A673 (cell line): ENCODE measurements around the gene C20orf202. TPM values are rescaled to one million over a fixed set of nuclear protein-coding genes. Genes with fewer than 3 reads are reported as not detected.

Experiments
- BruUV-seq: library from RNA; stranded (reverse); fragments of 400-500 nt; replicated peaks from 2 replicates; lab custom pipeline; 2021; lab: Mats Ljungman, UMichigan
- CTCF ChIA-PET: fragments of 300-600 bp; sonication (Branson Sonifier 250); formaldehyde crosslinking; loops from one replicate; lab custom pipeline; 2022; ENCODE audit warnings: antibody characterized with exemption; lab: Charles Lee
- POLR2A ChIA-PET: fragments of 300-600 bp; sonication (Branson Sonifier 250); formaldehyde crosslinking; loops from one replicate; lab custom pipeline; 2022; ENCODE audit warnings: antibody characterized with exemption; ENCODE audit not compliant: low non-redundant PET; lab: Charles Lee
- DNase-seq: peaks from one replicate; pipeline ENCODE4 v3.0.0-alpha.2; 2015; ENCODE audit warnings: low spot score
- H3K27ac ChIP-seq: fragments of 200-600 bp; sonication (generic); 2 replicates; pipeline ENCODE4 v1.5.1; 2016; ENCODE audit warnings: mixed run types, low read depth, mild to moderate bottlenecking, mixed read lengths, antibody characterized with exemption, low read length; ENCODE audit not compliant: poor library complexity, severe bottlenecking
- H3K27me3 ChIP-seq: fragments of 200-600 bp; sonication (generic); replicated peaks from 2 replicates; pipeline ENCODE4 v1.6.1; 2017; ENCODE audit warnings: mixed run types, low read depth, mild to moderate bottlenecking, mixed read lengths, antibody characterized with exemption, low read length; ENCODE audit not compliant: insufficient read depth, poor library complexity
- H3K36me3 ChIP-seq: fragments of 200-600 bp; sonication (generic); 2 replicates; pipeline ENCODE4 v1.6.1; 2016; ENCODE audit warnings: mixed run types, mild to moderate bottlenecking, mixed read lengths, antibody characterized with exemption, low read length; ENCODE audit not compliant: insufficient read depth, poor library complexity, severe bottlenecking
- H3K4me1 ChIP-seq: fragments of 200-600 bp; sonication (generic); 2 replicates; pipeline ENCODE4 v1.6.1; 2017; ENCODE audit warnings: mixed run types, mild to moderate bottlenecking, mixed read lengths, antibody characterized with exemption, low read length; ENCODE audit not compliant: insufficient read depth, poor library complexity, severe bottlenecking
- H3K4me3 ChIP-seq: fragments of 200-600 bp; sonication (generic); 2 replicates; pipeline ENCODE4 v1.5.1; 2016; ENCODE audit warnings: low read depth, mixed run types, mild to moderate bottlenecking, mixed read lengths, low read length; ENCODE audit not compliant: poor library complexity, severe bottlenecking
- H3K9me3 ChIP-seq: fragments of 200-600 bp; sonication (generic); 2 replicates; pipeline ENCODE4 v1.6.1; 2016; ENCODE audit warnings: mixed run types, low read depth, mild to moderate bottlenecking, mixed read lengths, antibody characterized with exemption, low read length; ENCODE audit not compliant: poor library complexity, severe bottlenecking
- EZH2 ChIP-seq: fragments of 200-600 bp; sonication (generic); IDR thresholded peaks from 2 replicates; pipeline ENCODE4 v1.6.1; 2017; ENCODE audit warnings: borderline replicate concordance, low read depth, mild to moderate bottlenecking, mixed read lengths, antibody characterized with exemption, low read length; ENCODE audit not compliant: poor library complexity, severe bottlenecking
- intact Hi-C: fragments of 100-400 bp; cut with micrococcal nuclease; formaldehyde crosslinking; loops from one replicate; pipeline ENCODE4 v1.10.0; 2022; ENCODE audit not compliant: unreplicated experiment
- total RNA-seq: library from RNA; stranded (reverse); gene quantifications from 2 replicates; pipeline ENCODE4 v1.2.3, GENCODE V29; 2021
- TF ChIP-seq, protein P1 (sequence below): fragments of 300-800, 200-600 bp; sonication (generic); conservative IDR thresholded peaks from 2 replicates; pipeline ENCODE4 v1.5.1; 2017; ENCODE audit warnings: low read depth, mild to moderate bottlenecking, antibody characterized with exemption, low read length, moderate library complexity, mixed read lengths

The C20orf202 gene
- total RNA-seq, 1 experiment from 2014 or later: not detected

DNA sequence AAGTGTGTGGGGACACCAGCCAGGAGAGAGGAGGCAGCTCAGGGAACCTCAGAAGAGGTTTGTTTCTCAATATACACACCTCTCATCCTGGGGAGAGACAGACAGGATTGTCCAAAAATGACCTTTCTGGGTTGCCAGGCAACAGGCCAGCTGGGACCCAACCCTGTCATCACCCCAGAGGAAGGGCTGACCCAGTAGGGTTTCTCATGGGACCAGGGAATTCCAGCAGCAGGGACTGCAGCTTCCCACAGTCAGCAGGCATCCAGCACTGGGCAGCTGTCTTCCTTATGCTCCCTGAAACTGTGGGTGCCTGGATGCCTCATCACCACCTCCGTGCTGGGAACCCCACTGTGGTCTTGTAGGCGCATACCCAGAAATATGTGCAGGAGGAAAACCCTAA is 1.3 kb downstream of the C20orf202 start:
- DNase-seq: no peak
- H3K4me1 ChIP-seq: no peaks in the 10 kb centered on the region
- POLR2A ChIA-PET: no interaction called here
- no TSS peak for BruUV-seq
- H3K27me3 ChIP-seq: no peaks in the 10 kb centered on the region
- H3K36me3 ChIP-seq: no peaks in the 10 kb centered on the region
- TF ChIP-seq EZH2: no peak
- TF ChIP-seq, protein P1, sequence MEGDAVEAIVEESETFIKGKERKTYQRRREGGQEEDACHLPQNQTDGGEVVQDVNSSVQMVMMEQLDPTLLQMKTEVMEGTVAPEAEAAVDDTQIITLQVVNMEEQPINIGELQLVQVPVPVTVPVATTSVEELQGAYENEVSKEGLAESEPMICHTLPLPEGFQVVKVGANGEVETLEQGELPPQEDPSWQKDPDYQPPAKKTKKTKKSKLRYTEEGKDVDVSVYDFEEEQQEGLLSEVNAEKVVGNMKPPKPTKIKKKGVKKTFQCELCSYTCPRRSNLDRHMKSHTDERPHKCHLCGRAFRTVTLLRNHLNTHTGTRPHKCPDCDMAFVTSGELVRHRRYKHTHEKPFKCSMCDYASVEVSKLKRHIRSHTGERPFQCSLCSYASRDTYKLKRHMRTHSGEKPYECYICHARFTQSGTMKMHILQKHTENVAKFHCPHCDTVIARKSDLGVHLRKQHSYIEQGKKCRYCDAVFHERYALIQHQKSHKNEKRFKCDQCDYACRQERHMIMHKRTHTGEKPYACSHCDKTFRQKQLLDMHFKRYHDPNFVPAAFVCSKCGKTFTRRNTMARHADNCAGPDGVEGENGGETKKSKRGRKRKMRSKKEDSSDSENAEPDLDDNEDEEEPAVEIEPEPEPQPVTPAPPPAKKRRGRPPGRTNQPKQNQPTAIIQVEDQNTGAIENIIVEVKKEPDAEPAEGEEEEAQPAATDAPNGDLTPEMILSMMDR: no peak
- intact Hi-C loops: loop anchor here (10.0 kb wide), 1 partner anchor 230 kb away; no protein-coding TSS in a partner anchor
- no peak overlapping the region for H3K27ac ChIP-seq
- no peaks in the 10 kb centered on the region for H3K9me3 ChIP-seq
- H3K4me3 ChIP-seq: no peak overlapping the region
- CTCF ChIA-PET: no interaction called here

DNA sequence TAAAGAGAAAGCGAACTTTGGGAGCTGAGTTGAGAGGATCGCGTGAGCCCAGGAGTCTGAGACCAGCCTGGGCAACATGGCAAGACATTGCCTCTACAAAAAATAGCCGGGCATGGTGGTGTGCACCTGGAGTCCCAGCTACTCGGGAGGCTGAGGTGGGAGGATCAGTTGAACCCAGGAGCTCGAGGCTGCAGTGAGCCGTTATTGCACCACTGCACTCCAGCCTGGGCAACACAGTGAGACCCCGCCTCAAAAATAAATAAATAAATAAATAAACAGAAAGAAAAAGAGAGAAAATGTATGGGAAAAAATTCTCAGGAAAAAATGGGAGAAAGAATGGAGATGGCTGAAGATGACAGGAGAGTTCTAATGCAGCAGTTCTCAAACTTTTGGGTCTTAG is 2.5 kb downstream of the C20orf202 start:
- POLR2A ChIA-PET: no interaction called here
- no TSS peak for BruUV-seq
- Histone ChIP-seq H3K4me3 (no peak overlapping the region), H3K27me3 (no peaks in the 10 kb centered on the region), H3K9me3 (no peaks in the 10 kb centered on the region), H3K36me3 (no peaks in the 10 kb centered on the region), H3K4me1 (no peaks in the 10 kb centered on the region), H3K27ac (no peak overlapping the region)
- DNase-seq: no peak
- TF ChIP-seq EZH2: no peak
- TF ChIP-seq, protein P1: no peak
- CTCF ChIA-PET: no interaction called here
- intact Hi-C loops: loop anchor here (10.0 kb wide), 1 partner anchor 231 kb away; no protein-coding TSS in a partner anchor

DNA sequence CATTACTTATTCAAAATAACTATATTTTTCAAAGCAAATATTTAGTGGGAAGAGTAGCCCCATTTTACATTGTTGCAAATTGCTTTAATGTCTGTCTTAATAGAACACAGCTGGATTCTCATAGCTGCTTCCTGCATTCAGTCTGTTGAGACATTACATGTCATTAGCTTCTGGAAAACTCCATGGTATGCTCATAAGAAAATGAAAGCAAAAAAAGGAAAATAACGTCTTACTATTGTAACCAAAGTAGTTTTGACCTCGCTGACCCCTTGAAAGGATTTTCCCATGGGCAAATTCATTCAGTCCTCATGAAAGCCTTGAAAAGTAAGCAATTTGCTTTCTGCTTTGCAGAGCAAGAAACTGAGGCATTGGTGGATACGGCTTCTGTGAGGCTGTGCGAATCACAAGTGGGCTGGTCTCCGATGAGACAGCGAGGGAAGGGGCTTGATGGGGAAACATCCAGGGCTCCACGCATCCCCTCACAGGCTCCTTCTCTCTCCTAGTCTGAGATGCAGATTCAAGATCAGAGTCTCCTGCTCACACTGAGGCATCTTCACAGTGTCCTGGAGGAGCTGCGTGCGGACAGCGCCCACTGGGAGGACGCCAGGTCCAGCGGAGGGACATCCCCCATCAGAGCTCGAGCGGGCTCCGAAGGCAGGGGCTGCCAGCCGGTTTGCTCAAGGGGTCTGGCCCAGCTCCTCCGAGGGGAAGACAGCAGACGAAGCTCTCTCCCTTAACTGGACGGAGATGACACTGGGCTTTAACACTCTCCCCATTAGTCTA is 3.3 kb downstream of the C20orf202 start:
- POLR2A ChIA-PET: no interaction called here
- Histone ChIP-seq H3K27me3 (no peaks in the 10 kb centered on the region), H3K4me1 (no peaks in the 10 kb centered on the region), H3K4me3 (no peak overlapping the region), H3K36me3 (no peaks in the 10 kb centered on the region), H3K27ac (no peak overlapping the region), H3K9me3 (no peaks in the 10 kb centered on the region)
- no peak for TF ChIP-seq EZH2
- TF ChIP-seq, protein P1: no peak
- BruUV-seq: no TSS peak
- no peak for DNase-seq
- CTCF ChIA-PET: no interaction called here
- intact Hi-C loops: loop anchor here (10.0 kb wide), 1 partner anchor 232 kb away; no protein-coding TSS in a partner anchor
